Measurements from ENCODE around the gene AP1B1.

Gene AP1B1

DNA sequence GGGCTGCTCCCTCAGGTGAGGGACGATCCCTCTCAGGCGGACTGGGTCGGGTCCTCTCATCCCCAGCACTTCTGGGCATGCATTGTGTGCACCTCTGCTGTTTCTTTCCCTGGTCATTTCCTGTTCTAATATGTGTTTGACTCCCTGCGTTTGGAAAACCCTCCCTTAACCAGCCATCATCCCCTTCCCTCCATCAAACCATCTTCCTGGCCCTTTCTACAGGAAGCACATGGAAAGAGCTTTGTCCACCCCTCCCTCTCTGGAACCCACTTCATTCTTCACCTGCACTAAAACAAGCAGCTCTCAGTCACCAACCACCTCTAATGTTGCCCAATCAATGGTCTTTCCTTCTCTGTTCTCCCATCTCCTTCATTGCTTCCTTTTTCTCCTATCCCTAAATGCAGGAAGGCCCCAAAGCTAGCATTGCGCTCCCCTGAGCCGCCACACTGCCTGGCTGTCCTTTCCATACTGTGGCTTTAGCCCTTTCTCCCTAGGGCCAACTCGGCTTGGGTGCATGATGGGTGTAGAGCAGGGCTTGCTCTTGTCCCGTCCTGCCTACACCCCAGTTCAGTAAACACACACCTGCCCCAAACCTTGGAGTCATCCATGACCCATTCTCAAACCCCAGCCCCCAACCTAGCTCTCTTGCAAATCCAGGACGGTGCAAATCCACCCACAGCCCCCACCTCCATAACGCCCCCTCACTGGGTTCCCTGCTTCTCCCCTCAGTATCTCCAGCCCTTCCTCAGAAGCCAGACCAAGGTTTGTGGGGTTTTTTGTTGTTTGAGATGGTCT is 87.4 kb downstream of the AP1B1 start:
- Histone ChIP-seq H3K9ac (ENCODE audit: low read length) (no peak overlapping the region), H3K27me3 (ENCODE audit: control insufficient read depth in 1 of 2, insufficient read depth in 2 of 2, low read length in 2 of 2) (no peaks in the 10 kb centered on the region), H3K27ac (ENCODE audit: low read depth, low read length) (no peak overlapping the region), H3K4me1 (ENCODE audit: insufficient read depth, low read length) (peaks cover 16% of the 10 kb centered on the region), H3K4me3 (ENCODE audit: low read depth in 1 of 2, low read length in 2 of 2) (no peak overlapping the region), H3K9me3 (ENCODE audit: low read length) (no peaks in the 10 kb centered on the region), H3K36me3 (ENCODE audit: insufficient read depth, low read length) (peaks cover 50% of the 10 kb centered on the region)

DNA sequence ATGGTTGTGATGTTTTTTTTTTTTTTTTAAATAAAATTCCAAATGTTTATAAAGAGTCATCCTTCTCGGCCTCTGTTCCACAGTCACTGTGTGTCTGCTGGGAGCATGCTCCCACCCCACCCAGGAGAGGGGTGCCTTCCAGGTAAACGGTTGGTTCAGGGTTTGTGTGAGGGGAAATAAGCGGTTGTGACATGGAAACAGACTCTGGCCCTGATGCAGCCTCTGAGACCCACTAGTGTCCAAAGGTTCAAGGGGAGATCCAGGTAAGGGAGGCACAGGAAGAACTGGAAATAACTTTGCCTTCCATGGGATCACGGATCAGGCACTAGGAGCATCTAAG is 87.9 kb downstream of the AP1B1 start:
- H3K9ac ChIP-seq (ENCODE audit: low read length): no peak overlapping the region
- no peaks in the 10 kb centered on the region for H3K27me3 ChIP-seq (ENCODE audit: control insufficient read depth in 1 of 2, insufficient read depth in 2 of 2, low read length in 2 of 2)
- no peak overlapping the region for H3K27ac ChIP-seq (ENCODE audit: low read depth, low read length)
- H3K4me3 ChIP-seq (ENCODE audit: low read depth in 1 of 2, low read length in 2 of 2): no peak overlapping the region
- peaks cover 16% of the 10 kb centered on the region for H3K4me1 ChIP-seq (ENCODE audit: insufficient read depth, low read length)
- H3K36me3 ChIP-seq (ENCODE audit: insufficient read depth, low read length): peaks cover 56% of the 10 kb centered on the region
- H3K9me3 ChIP-seq (ENCODE audit: low read length): no peaks in the 10 kb centered on the region

DNA sequence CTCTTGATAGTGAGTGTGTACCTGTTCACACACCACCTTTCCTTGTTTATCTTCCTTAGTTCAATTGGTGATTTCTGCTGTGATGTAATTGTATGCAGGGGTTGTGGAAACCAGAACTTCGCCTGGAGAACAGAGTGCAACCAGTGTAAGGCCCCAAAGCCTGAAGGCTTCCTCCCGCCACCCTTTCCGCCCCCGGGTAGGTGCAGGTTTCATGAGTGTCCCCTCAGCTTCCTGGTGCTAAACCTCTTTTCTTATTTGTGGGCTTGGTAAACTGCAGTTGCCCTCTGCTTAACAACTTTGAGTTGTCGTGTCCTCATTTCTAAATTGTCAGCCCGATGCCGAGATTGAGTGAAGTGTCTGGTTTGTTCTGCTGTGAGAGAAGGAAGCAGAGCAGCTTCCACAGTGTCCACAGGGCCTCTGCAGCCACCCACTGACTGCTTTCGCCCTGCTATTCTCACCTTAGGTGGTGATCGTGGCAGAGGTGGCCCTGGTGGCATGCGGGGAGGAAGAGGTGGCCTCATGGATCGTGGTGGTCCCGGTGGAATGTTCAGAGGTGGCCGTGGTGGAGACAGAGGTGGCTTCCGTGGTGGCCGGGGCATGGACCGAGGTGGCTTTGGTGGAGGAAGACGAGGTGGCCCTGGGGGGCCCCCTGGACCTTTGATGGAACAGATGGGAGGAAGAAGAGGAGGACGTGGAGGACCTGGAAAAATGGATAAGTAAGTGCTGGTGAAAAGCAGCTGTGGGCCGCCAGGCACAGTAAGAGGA is 89.1 kb downstream of the AP1B1 start:
- H3K9ac ChIP-seq (ENCODE audit: low read length): no peak overlapping the region
- peaks cover 16% of the 10 kb centered on the region for H3K4me1 ChIP-seq (ENCODE audit: insufficient read depth, low read length)
- no peaks in the 10 kb centered on the region for H3K9me3 ChIP-seq (ENCODE audit: low read length)
- peaks cover 65% of the 10 kb centered on the region for H3K36me3 ChIP-seq (ENCODE audit: insufficient read depth, low read length)
- H3K27me3 ChIP-seq (ENCODE audit: control insufficient read depth in 1 of 2, insufficient read depth in 2 of 2, low read length in 2 of 2): no peaks in the 10 kb centered on the region
- H3K4me3 ChIP-seq (ENCODE audit: low read depth in 1 of 2, low read length in 2 of 2): no peak overlapping the region
- no peak overlapping the region for H3K27ac ChIP-seq (ENCODE audit: low read depth, low read length)

DNA sequence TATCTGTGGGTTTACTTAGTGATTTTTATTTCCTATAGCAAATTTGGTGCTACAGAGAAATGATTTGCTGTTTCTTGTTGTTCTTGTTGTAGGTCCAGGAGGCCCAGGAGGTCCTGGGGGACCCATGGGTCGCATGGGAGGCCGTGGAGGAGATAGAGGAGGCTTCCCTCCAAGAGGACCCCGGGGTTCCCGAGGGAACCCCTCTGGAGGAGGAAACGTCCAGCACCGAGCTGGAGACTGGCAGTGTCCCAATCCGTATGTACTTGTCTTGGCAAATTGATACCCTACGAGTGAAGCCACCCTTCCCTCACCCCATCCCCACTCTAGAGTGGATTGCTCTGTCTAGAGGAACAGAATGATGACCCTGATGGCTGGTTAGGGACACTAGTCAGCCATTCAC is 89.7 kb downstream of the AP1B1 start:
- Histone ChIP-seq H3K4me3 (ENCODE audit: low read depth in 1 of 2, low read length in 2 of 2) (no peak overlapping the region), H3K36me3 (ENCODE audit: insufficient read depth, low read length) (peaks cover 71% of the 10 kb centered on the region), H3K9me3 (ENCODE audit: low read length) (no peaks in the 10 kb centered on the region), H3K9ac (ENCODE audit: low read length) (no peak overlapping the region), H3K27ac (ENCODE audit: low read depth, low read length) (no peak overlapping the region), H3K27me3 (ENCODE audit: control insufficient read depth in 1 of 2, insufficient read depth in 2 of 2, low read length in 2 of 2) (no peaks in the 10 kb centered on the region), H3K4me1 (ENCODE audit: insufficient read depth, low read length) (peaks cover 16% of the 10 kb centered on the region)

DNA sequence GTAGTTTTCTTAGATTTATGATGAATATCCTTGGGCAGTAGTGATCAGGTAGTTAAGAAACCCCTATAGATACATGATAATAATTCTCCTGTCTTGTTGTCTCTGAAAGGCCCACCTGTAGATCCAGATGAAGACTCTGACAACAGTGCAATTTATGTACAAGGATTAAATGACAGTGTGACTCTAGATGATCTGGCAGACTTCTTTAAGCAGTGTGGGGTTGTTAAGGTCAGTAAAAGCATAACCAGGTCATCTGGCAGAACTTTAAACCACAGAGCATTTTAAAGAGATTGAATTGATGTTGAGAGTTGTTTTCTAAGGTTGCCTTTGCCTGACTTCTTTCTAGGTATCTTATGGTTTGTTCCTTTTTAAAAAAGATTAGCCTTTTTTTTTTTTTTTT is 96.0 kb downstream of the AP1B1 start:
- H3K9ac ChIP-seq (ENCODE audit: low read length): no peak overlapping the region
- peaks cover 20% of the 10 kb centered on the region for H3K4me1 ChIP-seq (ENCODE audit: insufficient read depth, low read length)
- H3K27me3 ChIP-seq (ENCODE audit: control insufficient read depth in 1 of 2, insufficient read depth in 2 of 2, low read length in 2 of 2): no peaks in the 10 kb centered on the region
- no peaks in the 10 kb centered on the region for H3K9me3 ChIP-seq (ENCODE audit: low read length)
- H3K36me3 ChIP-seq (ENCODE audit: insufficient read depth, low read length): peaks cover 93% of the 10 kb centered on the region
- H3K27ac ChIP-seq (ENCODE audit: low read depth, low read length): no peak overlapping the region
- no peak overlapping the region for H3K4me3 ChIP-seq (ENCODE audit: low read depth in 1 of 2, low read length in 2 of 2)

DNA sequence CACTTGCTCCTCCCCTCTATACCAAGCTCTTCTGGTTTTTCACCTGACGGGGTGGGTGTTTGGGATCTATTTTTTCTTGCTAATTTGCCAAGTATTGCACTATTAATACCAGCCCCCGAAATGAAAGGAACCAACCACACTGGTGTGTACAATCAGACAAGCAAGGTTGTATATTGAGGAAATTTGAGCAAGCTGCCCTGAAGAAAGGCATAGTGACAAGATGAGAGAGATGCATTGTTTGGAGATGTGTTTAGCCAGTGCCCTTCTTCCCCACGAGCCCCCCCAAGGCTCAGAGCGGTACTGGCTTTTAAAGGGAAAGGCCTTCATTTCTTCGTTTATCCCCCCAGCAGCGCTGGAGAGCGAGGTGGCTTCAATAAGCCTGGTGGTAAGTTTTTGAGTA is 97.2 kb downstream of the AP1B1 start:
- Histone ChIP-seq H3K27ac (ENCODE audit: low read depth, low read length) (no peak overlapping the region), H3K4me1 (ENCODE audit: insufficient read depth, low read length) (peaks cover 20% of the 10 kb centered on the region), H3K4me3 (ENCODE audit: low read depth in 1 of 2, low read length in 2 of 2) (no peak overlapping the region), H3K36me3 (ENCODE audit: insufficient read depth, low read length) (peaks cover 93% of the 10 kb centered on the region), H3K9ac (ENCODE audit: low read length) (no peak overlapping the region), H3K27me3 (ENCODE audit: control insufficient read depth in 1 of 2, insufficient read depth in 2 of 2, low read length in 2 of 2) (no peaks in the 10 kb centered on the region), H3K9me3 (ENCODE audit: low read length) (no peaks in the 10 kb centered on the region)

DNA sequence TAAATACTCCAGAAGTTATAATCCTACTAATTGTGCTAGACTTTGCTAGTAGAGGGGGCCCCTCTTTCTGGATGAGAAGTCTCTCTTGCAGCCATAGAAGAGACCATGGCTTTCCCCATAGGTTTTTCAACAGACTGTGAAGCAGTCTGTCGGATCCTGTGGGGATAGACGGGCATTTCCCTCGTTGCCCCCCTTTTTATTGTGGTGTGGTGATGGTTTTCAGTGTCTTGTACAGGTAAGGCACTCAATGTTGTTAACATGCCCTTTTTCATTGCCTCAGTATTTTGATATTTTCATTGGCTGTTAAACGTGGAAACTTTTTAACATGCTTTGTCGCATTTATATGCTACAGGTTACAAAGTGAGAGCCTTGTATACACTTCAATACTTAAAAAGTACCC is 98.3 kb downstream of the AP1B1 start:
- H3K36me3 ChIP-seq (ENCODE audit: insufficient read depth, low read length): peaks cover 93% of the 10 kb centered on the region
- no peaks in the 10 kb centered on the region for H3K9me3 ChIP-seq (ENCODE audit: low read length)
- H3K9ac ChIP-seq (ENCODE audit: low read length): no peak overlapping the region
- H3K4me3 ChIP-seq (ENCODE audit: low read depth in 1 of 2, low read length in 2 of 2): no peak overlapping the region
- H3K27me3 ChIP-seq (ENCODE audit: control insufficient read depth in 1 of 2, insufficient read depth in 2 of 2, low read length in 2 of 2): no peaks in the 10 kb centered on the region
- H3K4me1 ChIP-seq (ENCODE audit: insufficient read depth, low read length): peaks cover 20% of the 10 kb centered on the region
- H3K27ac ChIP-seq (ENCODE audit: low read depth, low read length): no peak overlapping the region

DNA sequence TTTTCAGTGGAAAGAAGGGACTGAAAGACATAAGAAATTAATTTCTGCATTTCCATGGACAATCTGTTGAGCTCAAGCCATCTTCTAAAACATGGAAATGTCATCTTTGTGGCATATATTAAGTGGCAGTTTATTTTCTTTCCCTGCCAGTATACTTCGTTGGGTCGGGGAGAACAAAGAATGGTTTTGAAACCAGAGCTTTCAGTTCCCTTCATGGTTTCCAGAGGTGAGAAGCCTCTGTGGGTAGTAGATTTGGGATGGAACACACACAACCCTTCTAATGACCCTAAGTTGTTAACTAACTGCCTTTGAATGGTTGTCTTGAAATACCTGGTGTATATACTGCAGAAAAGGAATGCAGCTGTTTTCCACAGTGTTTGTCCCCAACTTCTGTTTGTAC is 99.5 kb downstream of the AP1B1 start:
- Histone ChIP-seq H3K4me3 (ENCODE audit: low read depth in 1 of 2, low read length in 2 of 2) (no peak overlapping the region), H3K9ac (ENCODE audit: low read length) (no peak overlapping the region), H3K27me3 (ENCODE audit: control insufficient read depth in 1 of 2, insufficient read depth in 2 of 2, low read length in 2 of 2) (no peaks in the 10 kb centered on the region), H3K4me1 (ENCODE audit: insufficient read depth, low read length) (peaks cover 20% of the 10 kb centered on the region), H3K36me3 (ENCODE audit: insufficient read depth, low read length) (peaks cover 94% of the 10 kb centered on the region), H3K27ac (ENCODE audit: low read depth, low read length) (no peak overlapping the region), H3K9me3 (ENCODE audit: low read length) (no peaks in the 10 kb centered on the region)

DNA sequence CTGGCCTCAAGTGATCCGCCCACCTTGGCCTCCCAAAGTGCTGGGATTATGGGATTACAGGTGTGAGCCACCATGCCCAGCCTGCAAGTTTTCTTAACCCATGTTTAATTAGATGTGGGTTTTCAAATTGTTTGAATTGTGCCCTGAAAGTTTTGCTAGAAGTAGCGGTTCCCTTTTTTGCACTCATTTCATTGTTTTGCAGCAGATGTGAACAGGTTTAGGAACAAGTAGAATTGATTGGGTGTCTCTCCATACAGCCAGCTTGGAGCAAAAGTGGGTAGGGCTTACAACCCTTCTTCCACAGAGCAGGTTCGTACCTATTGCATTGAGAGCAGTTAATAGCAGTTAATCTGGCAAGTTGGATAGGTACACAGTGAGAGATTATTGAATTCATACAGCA is 104.2 kb downstream of the AP1B1 start:
- Histone ChIP-seq H3K4me1 (ENCODE audit: insufficient read depth, low read length) (peaks cover 7% of the 10 kb centered on the region), H3K27me3 (ENCODE audit: control insufficient read depth in 1 of 2, insufficient read depth in 2 of 2, low read length in 2 of 2) (no peaks in the 10 kb centered on the region), H3K9ac (ENCODE audit: low read length) (no peak overlapping the region), H3K4me3 (ENCODE audit: low read depth in 1 of 2, low read length in 2 of 2) (no peak overlapping the region), H3K27ac (ENCODE audit: low read depth, low read length) (no peak overlapping the region), H3K9me3 (ENCODE audit: low read length) (no peaks in the 10 kb centered on the region), H3K36me3 (ENCODE audit: insufficient read depth, low read length) (peaks cover 89% of the 10 kb centered on the region)

DNA sequence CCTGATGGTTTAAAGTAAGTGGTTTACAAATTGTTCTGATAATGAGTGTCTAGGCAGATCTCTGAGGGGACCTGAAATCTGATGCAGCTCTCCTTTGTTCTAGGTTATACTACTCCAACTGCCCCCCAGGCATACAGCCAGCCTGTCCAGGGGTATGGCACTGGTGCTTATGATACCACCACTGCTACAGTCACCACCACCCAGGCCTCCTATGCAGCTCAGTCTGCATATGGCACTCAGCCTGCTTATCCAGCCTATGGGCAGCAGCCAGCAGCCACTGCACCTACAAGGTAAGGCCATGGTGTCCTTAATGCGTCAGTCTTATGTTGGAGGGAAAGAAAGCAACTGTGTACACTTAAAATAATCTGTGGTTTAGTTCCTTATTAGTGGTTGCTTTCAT is 110.4 kb downstream of the AP1B1 start:
- H3K4me3 ChIP-seq (ENCODE audit: low read depth in 1 of 2, low read length in 2 of 2): no peak overlapping the region
- peaks cover 21% of the 10 kb centered on the region for H3K4me1 ChIP-seq (ENCODE audit: insufficient read depth, low read length)
- no peaks in the 10 kb centered on the region for H3K27me3 ChIP-seq (ENCODE audit: control insufficient read depth in 1 of 2, insufficient read depth in 2 of 2, low read length in 2 of 2)
- H3K36me3 ChIP-seq (ENCODE audit: insufficient read depth, low read length): peaks cover 81% of the 10 kb centered on the region
- H3K27ac ChIP-seq (ENCODE audit: low read depth, low read length): no peak overlapping the region
- no peaks in the 10 kb centered on the region for H3K9me3 ChIP-seq (ENCODE audit: low read length)
- no peak overlapping the region for H3K9ac ChIP-seq (ENCODE audit: low read length)

Measured in muscle layer of colon (tissue), 2 donors.